Activated T-cell treated with anti-CD3 and anti-CD28 coated beads, Interleukin-2, amount 50 U/mL, for 1 hour (primary cell): ENCODE results near the gene SIRPB1.
"Not testable (repeated sequence)": the region's sequence is repeated elsewhere in the genome, so short reads cannot be mapped to it uniquely, and the experiment has no call there.

Experiments used
- DNase-seq: peaks from one replicate; pipeline ENCODE4 v3.0.0-alpha.2; 2020

SIRPB1 gene

DNA sequence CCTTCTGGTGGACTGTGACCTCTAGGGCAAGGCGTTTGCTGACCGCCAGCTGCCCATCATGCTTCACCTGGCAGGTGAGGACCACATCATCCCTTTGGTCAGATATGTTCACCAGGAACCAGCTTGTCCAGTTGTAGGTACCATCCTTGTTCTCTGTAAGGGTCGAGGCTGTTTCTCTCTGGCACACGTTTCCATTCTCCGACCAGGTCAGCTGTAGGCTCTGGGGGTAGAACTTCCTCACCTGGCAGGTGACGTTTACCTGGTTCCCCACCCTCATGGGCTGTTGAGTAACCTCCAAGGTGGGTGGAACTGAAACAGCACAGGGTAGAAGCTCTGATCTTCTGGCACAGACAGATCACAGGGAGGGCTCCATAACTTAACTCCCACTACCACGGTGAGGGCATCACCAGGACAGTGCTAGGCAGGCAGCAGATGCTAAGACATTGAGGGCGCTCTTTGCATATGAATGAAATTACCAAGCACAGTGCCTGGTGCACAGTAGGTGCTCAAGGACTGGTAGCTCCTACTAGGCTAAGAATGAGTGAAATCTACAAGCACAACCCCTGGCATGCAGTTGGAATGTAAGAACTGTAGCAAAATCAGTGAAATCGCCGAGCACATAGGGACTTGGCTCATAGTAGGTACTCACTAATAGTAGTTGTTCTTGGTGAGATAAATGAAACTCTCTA, 15.6 kb upstream of the SIRPB1 start:
- no peak for DNase-seq

DNA sequence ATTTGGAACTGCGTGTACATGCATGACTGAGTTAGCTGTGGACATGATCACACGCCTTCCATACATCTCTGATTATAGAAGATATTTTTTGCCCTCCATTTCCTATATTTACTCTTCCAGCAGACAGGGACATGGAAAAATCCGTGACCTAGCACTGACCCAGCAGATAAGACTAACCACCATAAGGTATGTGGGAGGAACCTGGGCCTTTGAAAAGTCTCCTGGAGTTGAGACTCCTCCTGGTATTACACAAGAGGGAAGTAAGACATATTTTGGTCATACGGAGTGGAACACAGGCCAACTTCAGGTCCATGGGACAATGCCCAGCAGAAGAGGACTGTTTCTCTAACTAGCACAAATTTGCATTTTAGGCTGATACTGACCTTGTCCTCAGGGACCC, 13.7 kb upstream of the SIRPB1 start:
- DNase-seq: no peak

DNA sequence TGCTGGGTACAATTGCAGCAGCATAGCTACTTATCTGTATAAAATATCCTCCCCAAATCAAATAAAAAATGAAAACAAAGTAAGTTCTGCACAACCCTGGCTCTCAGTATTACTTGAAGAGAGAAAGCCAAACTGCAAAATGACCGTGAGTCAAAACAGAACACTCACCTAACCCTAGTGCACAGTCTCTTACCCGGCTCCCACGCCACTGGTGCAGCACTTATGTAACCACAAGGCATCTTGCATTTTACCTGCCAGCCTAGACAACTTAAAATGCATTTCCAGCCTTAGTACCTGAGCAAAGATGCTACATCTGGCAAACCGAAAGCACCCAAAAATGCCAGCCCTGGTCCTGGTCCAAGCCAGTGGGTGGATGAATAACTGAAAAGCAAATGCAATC, 12.4 kb upstream of the SIRPB1 start:
- no peak for DNase-seq

DNA sequence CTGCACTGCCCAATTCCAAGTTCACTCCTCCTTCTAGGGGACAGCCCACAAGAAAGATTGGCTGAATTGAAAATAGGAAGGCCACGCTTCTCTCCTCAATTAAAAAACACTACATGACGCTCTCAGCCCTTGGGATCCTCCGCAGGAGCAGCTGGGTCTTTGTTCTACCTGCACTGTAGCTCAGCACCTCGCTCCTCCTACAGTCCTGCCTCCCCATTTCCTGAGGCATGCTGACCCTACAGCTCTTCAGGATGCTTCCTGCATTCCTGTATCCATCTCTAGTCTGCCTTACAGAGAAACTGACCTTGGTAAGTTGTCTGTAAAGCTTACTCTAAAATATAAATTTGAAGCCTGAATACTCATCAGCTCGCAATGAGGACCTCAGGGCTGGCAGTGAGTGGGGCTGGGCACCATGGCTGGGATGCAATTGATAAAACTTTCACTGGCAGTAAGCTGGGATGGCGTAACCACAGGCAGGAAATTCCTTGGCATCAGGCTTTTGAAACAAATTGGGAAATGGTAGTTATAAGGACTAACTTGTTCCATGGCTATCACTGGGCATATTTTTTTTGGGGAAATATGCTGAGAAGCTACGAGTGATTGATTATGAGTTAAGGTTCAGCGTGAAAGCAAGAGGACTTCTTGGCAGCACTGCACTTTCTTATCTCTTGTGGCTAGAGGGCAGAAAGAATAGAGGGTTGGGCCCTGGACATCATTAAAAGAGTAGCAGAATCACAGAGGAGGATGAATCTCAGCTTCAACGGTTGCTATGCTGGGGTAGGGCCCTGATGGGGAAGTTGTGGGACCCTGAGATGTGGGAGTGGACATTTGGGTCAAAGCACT, 11.7 kb upstream of the SIRPB1 start:
- DNase-seq: no peak

DNA sequence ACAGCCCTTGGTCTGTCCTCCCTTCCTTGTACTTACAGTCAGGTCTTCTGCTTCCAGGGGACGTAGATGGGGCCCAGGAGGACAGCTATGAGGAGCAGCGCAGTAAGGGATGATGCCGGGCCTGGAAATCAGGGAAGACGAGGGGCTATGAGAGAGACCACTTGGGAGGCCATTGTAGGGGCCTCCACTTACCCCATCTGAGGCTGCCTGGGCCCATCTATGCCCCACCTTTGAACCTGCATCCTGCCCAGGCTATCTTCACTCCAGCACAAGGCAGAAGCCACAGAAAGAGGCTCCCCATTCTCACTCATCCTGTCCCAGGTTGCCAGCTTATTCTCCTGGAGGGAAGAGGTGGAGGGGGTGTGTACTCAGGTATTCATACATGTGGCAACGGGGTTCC, 10.4 kb upstream of the SIRPB1 start:
- no peak for DNase-seq

DNA sequence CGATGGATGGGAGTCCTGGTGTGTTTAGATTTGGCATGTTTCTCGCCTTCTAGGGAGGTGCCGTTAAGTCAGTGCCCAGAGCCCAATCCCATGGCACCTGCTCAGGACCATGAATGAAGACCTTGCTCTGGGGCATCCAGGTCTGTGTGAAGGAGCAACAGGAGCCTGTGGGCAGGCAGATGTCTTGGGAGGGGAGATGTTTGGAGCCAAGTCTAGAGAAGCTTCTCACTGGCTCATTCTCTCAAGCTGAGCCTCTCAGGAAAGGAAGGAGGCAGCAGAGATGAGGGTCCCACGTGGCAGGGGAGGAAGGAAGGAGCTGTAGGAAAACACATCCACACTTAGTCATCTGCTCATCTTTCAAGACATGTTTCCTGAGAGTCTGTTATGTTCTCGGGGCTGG, 9.5 kb upstream of the SIRPB1 start:
- no peak for DNase-seq

DNA sequence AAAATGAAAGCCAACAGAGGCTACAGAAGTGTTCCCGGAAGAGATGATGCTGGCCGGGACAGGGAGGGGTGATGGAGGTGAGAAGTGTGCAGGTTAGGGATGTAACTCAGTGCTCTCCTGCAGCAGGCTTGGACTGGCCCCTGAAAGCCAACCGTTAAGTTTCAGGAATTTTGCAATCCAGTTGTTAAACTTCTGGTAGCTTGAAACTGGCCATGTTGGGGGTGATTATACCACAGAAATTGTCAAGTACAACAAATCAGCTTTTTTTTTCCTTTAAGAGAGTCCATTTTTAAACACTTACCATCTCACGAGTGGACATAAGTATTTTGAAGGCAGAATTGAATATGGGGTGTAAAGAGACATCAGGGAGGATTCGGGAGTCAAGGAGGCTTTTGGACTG, 8.8 kb upstream of the SIRPB1 start:
- no peak for DNase-seq

DNA sequence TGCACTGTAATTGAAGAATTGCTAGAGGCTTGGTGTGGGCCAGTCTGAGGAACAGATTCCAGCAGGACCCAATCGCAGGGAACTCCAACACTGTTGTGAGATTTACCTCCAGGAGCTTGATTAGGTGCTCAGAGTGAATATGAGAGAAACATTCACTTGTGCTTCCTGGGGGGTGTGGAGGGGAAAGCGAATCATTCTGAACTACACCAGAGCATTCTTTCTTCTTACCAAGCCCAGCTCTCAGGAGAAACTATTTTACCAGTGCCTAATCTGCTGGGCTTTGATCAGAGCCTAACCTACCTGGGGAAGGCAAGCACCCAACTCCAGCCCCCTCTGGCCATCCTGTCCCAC, 7.4 kb upstream of the SIRPB1 start:
- DNase-seq: no peak

DNA sequence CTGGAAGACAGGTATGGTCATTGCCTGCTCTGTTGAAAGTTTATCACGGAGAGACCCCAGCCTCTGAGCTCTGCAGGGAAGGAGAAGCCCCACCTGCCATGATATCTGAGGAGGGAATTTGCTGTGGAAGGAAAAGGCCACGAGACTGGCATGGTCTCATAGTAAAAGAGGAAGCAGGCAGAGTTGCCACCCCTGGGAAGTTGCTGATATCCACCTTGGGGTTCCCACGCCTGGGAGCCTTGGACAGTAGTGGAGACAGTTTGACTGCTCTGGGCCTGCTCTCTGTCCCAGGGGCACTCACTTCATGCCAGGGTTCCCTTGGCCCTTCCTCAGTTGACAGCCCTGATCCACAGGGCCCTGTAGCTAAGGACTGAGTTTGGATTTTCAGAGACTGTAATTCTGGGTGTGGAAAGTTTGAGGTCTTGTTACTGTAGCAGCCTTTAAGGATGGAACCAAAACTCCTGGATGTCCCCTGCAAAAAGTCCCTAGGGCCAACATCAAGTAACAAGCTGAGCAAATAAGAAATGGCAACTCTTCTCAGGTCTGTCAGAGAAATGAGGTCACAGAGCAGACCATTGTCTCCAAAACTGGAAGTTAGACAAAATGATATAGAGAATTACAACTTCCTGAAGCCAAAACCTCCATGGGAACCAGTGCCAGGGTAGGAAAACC, 6.9 kb upstream of the SIRPB1 start:
- DNase-seq: no peak

DNA sequence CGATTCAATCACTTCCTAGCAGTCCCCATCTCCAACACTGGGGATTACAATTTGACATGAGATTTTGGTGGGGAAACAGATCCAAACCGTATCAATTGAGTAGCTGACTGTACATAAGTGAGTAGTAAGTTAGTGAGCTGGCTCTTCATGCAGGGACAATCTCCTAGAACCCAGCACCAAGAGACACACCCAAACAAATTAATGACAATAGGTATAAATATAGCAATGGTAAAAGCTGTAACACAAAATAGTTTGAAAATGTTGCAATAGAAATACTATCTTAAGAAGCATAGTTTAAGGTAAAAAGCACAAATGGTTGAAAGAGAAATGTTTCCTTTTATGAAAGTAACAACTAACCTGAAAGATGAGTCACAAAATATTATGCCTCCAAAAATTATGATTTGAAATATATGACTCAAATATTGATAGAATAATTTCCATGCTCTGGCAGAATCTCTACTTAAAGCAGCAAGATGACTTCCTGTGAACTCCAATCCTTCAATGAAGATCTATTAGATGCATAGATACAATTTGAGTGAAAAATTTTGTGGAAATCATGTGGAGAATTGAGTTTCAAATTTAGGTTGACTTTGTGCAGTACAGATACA, 5.4 kb upstream of the SIRPB1 start:
- no peak for DNase-seq

DNA sequence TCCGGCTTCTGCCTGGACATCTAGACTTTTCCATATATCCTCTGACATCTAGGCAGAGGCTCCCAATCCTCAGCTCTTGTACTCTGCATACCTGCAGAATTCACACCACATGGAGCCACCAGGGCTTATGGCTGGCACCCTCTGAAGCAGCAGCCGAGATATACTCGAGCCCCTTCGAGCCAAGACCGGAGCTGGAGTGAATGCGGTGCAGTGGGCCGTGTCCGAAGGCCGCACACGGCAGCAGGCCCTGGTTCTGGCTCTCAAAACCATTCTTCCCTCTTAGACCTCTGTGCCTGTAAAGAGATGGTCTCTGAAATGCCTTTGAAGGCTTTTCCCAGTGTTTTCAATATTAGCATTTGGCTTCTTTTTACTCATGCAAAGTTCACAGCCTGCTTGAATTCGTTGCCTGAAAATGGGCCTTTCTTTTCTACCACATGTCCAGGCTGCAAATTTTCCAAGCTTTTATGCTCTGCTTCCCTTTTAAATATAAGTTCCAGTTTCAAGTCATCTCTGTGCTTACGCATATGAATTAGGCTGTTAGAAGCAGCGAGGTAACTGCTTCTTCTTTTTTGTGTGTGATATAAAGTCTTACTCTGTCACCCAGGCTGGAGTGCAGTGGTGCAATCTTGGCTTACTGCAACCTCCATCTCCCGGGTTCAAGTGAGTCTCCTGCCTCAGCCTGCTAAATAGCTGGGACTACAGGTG, 3.8 kb upstream of the SIRPB1 start:
- DNase-seq: no peak

DNA sequence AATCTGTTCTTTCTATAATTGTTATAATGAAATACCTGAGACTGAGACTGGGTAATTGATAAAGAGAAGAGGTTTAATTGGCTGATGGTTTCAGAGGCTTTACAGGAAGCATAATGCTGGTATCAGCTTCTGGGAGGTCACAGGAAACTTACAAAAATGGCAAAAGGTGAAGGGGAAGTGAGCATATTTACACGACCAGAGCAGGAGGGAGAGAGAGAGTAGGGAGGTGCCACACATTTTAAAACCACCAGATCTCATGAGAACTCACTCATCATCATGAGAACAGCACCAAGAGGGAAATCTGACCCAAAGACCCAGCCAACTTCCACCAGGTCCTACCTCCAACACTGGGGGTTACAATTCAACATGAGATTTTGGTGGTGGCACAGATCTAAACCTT, 2.6 kb upstream of the SIRPB1 start:
- no peak for DNase-seq

DNA sequence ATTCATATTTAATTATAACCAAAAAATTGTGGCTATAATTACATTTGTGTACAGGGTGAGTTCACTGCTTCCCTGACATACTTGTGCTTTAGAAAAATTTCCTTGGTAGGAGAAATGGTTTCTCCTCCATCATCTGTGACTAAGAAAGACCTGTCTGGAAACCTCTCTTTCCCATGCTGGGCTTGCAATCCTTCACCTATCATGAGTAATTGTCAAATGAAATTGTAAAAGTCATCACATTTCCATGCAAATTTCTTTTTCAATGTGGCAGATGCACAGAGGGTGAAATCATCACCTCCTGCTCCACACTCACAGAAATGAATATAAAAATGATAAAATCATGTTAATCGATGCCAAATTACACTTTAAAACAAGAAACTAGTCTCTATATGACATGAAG, 1.5 kb upstream of the SIRPB1 start:
- DNase-seq: no peak

DNA sequence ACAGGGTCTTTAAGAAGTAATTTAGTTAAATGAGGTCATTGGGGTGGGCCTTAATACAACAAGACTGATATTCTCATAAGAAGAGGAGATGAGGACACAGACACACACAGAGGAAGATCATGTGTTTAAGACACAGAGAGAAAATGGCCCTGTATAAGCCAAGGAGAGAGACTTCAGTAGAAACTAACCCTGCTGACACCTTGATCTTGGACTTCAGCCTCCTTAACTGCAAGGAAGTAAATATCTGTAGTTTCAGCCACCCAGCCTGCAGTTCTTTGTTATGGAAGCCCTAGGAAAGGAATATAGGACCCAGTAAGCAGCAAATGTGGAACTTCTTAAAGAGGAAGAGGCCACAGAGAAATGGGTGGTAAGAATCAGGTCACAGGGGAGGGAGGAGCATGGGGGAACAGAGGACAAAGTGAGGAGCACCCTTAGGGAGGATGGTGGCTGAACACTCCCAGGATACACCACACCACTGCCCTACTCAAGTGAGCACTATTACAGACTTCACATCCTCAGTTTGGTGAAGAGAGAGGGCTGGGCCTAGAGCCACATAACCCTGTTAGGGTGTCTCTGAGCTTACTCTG, 762 bp downstream of the SIRPB1 start:
- DNase-seq: no peak

DNA sequence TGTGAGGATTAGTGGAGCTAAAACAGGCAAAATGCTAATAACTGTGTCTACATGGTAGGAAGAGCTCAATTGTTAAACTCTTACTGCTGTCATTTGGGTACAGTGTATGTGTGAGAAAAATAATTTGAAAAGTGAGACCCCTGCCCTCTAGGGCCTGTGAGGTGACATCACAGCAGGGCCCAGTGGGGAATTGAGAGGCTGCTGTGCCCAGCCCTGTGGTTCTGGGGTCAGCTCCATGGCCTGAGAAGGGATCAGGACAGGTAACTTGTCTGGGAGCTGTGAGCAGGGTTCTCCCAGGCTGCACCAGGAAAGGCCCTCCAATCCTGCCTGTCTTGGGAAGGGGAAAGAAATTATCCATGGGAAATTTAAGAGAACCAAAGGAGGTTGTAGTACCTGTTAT, 1.3 kb downstream of the SIRPB1 start:
- no peak for DNase-seq

DNA sequence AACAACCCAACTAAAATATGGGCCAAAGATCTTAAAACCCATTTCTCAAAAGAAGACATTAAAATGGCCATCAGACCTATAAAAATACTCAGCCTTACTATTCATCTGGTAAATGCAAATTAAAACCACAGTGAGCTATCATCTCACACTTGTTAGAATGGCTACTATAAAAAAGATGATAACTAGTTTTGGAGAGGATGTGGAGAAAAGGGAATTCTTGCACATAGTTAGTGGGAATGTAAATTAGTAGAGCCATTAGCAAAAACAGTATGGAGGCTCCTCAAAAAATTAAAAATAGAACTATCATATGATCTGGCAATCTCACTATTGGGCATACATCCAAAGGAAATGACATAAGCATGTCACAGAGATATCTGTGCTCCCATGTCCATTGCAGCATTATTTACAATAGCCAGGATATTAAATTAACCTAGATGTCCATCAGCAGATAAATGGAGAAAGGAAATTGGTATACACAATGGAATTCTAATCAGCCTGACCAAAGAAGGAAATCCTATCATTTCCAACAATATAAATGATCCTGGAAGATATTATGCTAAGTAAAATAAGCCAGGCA, 2.9 kb downstream of the SIRPB1 start:
- DNase-seq: no peak

DNA sequence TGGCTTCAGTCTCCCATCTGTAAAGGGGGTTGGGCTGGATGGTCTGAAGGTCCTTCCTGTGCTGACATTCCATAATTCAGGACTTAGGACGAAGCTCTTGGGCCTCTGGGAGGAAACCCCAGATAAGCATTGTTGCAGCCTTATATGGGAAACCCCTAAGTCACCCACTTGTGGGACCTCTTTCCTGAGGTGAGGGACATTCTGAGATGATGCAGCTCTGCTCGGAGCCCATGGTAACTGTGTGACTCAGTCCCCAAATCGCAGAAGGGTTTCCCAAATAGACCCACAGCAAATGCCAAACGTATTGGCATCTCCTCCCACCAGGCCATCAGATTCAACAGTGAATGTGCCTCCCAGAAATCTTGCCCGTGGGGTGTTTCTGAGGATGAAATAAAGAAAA, 9.4 kb downstream of the SIRPB1 start:
- not testable (repeated sequence) for DNase-seq

DNA sequence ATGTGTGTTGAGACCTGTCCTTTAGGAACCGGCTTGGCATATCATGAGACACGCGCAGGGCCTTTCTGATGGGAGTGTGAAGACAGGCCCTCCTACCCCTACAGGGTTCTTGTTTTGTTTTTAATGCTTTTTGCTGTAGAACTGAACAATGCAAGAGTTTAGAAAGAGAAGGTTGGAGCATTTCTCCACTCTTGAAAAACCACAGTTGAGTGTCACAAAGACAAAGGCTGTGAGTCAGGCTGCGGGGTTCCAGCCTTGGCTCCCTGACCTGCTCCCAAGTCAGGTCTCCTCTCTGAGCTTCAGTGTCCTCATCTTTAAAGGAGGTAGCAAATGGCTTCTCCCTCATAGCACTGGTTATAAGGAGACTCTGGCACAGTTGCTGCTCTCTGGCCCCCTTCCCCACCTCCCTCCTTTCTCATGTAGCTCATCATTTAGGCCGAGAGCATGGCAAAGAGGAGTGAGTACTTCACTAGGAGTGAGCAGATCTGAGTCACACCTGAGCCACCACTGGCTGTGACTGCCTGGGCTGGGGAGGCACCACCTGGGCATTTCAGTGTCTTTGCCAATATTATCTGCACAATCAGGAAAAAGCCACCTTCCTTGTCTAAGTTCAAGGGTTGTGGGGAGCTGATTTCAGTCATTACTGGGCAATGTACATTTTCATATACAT, 11.0 kb downstream of the SIRPB1 start:
- DNase-seq: not testable (repeated sequence)

DNA sequence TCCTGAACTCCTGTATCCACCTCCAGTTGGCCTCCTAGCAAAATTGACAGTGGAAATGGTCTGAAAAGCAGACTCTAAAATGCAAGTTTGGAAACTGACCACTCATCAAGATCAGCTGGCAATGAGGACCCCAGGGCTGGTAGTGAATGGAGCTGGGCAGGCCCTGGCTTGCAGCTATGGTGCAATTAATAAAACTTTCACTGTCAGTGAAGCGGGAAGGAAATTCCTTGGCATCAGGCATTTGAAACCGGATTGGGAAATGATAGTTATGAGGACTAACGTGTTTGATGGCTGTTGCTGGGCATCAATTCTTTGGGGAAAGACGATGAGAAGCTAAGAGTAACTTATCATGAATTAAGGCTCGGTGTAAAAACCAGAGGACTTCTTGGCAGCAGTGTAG, 19.1 kb downstream of the SIRPB1 start:
- no peak for DNase-seq

DNA sequence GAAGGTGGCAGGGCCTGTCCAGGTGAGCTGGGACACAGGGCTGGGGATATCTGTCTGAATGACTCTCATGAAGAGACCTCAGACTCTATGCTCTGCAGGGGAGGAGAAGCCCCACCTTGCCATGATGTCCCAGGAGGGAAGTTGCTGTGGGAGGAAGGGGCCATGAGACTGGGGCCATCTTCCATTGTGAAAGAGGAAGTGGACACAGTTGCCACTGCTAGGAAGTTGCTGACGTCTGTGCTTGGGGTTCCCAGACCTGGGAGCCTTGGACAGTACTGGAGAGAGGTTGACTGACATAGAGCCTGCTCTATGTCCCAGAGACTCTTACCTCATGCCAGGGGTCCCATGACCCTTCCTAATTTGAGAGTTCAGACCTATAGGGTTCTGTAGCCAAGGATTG, 24.5 kb downstream of the SIRPB1 start:
- no peak for DNase-seq

DNA sequence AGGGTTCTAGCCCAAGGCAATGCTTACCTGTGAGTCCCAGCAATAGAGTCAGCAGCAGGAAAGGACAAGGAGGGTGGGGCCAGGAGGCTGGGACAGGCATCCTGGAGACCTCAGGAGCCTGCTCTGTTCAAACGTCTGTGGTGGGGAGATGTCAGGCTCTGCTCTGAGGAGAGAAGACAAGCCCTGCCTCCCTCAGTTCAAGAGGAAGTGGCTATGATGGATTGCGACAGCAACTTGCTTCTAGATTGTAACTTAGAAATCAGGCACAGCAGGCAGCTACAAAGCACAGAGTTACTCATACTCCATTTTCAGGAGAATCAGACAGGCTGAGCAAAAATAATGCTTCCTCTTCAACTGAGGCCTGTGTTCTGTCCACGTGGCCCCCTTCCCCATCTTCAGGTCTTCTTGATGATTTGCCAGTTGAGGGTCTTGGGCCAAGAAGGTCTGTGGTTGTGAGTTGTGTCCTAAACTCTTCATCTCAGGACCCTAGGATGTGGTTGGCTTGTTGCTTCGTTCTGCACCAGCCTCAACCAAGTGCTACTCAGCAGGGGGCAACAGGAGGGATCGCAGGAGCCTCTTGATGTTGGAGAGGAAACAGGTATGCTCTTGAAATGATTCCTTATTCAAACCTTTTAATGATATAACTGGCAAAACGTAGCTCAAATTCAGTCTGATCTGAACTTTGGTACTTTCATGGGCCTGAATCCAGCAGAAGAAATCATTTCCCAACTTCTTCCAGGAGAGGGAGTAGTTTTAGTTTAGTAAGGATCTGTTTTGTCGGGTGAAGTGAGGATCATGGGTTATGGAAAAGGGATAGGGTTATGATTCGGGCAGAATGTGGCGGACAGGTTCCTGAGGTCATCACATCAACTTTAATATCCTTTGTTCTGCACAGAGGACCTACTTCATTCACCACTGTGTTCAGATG, 31.0 kb downstream of the SIRPB1 start:
- no peak for DNase-seq
